Right atrium auricular region (tissue), 2 donors: ENCODE data around the gene DCDC1. TPM values are rescaled to one million over a fixed set of nuclear protein-coding genes. Genes with fewer than 3 reads are reported as not detected.

Source experiments
- DNase-seq: peaks from one replicate; pipeline ENCODE4 v3.0.0-alpha.2; 2019; ENCODE audit warnings: low spot score
- H3K27ac ChIP-seq, 2 donors: fragments of 200-600 bp; sonication (generic); 1 replicate in 1 of 2; 2 replicates in 1 of 2; pipeline ENCODE4 v1.5.1; 2016 to 2019
- H3K27me3 ChIP-seq, 2 donors: fragments of 200-600 bp; sonication (generic); one replicate each; pipeline versions ENCODE4 v1.5.1 to v1.6.0; 2017 to 2019
- H3K36me3 ChIP-seq: fragments of 200-600 bp; sonication (generic); one replicate; pipeline ENCODE4 v1.5.1; 2016
- H3K4me1 ChIP-seq, 2 donors: fragments of 200-600 bp; sonication (generic); one replicate each; pipeline versions ENCODE4 v1.5.1 to v1.6.0; 2017 to 2019
- H3K4me3 ChIP-seq, 2 donors: fragments of 200-600 bp; sonication (generic); 1 replicate in 1 of 2; 2 replicates in 1 of 2; pipeline ENCODE4 v1.5.1; 2017 to 2019; ENCODE audit warnings: mild to moderate bottlenecking in 1 of 2, moderate library complexity in 1 of 2
- H3K9me3 ChIP-seq, 2 donors: fragments of 200-600 bp; sonication (generic); one replicate each; pipeline ENCODE4 v1.5.1; 2019
- CTCF ChIP-seq, 2 donors: fragments of 200-600 bp; sonication (generic); IDR thresholded peaks; one replicate each; pipeline ENCODE4 v1.5.1; 2019; ENCODE audit warnings: antibody characterized with exemption in 2 of 2
- total RNA-seq, 2 donors: library from RNA; depleted of rRNA; stranded (reverse); fragments of >200 nt; gene quantifications; one replicate each; pipeline ENCODE4 v1.1.0, GENCODE V29; 2016

Gene DCDC1
- total RNA-seq, 2 donors from 2014 or later, result 0.15 to 0.24 TPM

DNA sequence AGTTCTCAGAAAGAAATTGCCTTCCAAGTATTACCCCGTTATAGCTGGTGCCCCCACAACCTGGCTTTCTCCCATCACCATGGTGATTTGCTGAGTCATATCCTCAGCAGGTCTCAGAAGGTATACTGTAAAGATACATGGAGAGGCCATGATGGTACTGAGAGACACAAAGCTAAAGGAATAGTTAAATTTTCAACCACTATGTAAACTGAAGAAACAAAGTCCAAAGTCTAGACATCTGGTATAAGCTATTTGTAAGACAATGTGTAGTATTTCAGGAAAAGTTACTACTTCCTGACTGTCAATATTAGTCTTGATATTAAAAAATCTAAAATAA lies 377.1 kb downstream of the DCDC1 start:
- Histone ChIP-seq H3K9me3 (no peaks in the 10 kb centered on the region), H3K27me3 (no peaks in the 10 kb centered on the region), H3K36me3 (no peaks in the 10 kb centered on the region), H3K4me1 (no peaks in the 10 kb centered on the region), H3K27ac (no peak overlapping the region), H3K4me3 (no peak overlapping the region)
- no peak for TF ChIP-seq CTCF (IDR thresholded peaks at IDR 0.05)
- no peak for DNase-seq

GRCh38 chr11:30991802-30992512 lies 377.6 kb downstream of the DCDC1 start:
- no peaks in the 10 kb centered on the region for H3K27me3 ChIP-seq
- no peaks in the 10 kb centered on the region for H3K9me3 ChIP-seq
- no peak overlapping the region for H3K4me3 ChIP-seq
- H3K36me3 ChIP-seq, result no peaks in the 10 kb centered on the region
- DNase-seq, result no peak
- no peak for TF ChIP-seq CTCF (IDR thresholded peaks at IDR 0.05)
- no peaks in the 10 kb centered on the region for H3K4me1 ChIP-seq
- no peak overlapping the region for H3K27ac ChIP-seq

DNA sequence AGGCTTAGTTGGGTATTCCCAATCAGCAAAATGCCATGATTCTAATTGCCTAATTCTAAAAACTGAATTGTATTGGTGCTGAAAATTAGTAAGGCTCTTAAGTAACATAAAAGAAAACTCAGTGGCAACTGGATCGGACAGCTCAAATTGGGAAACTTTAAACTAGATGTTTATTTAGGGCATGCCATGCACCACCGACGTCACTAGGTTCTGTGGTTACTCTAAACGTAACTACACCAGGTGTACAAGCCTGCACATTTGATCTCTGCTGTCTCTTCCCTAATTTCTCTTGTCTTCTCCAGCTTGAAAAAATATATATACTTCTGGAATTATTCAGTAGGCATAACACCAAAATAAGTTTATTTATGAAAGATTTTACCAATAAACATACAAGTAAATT lies 378.2 kb downstream of the DCDC1 start:
- Histone ChIP-seq H3K27ac (no peak overlapping the region), H3K9me3 (no peaks in the 10 kb centered on the region), H3K36me3 (no peaks in the 10 kb centered on the region), H3K27me3 (no peaks in the 10 kb centered on the region), H3K4me1 (no peaks in the 10 kb centered on the region), H3K4me3 (no peak overlapping the region)
- TF ChIP-seq CTCF (IDR thresholded peaks at IDR 0.05), result no peak
- no peak for DNase-seq

GRCh38 chr11:30990625-30991296 lies 378.8 kb downstream of the DCDC1 start:
- Histone ChIP-seq H3K9me3 (no peaks in the 10 kb centered on the region), H3K36me3 (no peaks in the 10 kb centered on the region), H3K4me3 (no peak overlapping the region), H3K27ac (no peak overlapping the region), H3K4me1 (no peaks in the 10 kb centered on the region), H3K27me3 (no peaks in the 10 kb centered on the region)
- DNase-seq, result no peak
- TF ChIP-seq CTCF (IDR thresholded peaks at IDR 0.05), result no peak

GRCh38 chr11:30987819-30988218 lies 381.7 kb downstream of the DCDC1 start:
- Histone ChIP-seq H3K36me3 (no peaks in the 10 kb centered on the region), H3K4me1 (no peaks in the 10 kb centered on the region), H3K4me3 (no peak overlapping the region), H3K9me3 (no peaks in the 10 kb centered on the region), H3K27ac (no peak overlapping the region), H3K27me3 (no peaks in the 10 kb centered on the region)
- no peak for DNase-seq
- no peak for TF ChIP-seq CTCF (IDR thresholded peaks at IDR 0.05)
